K562 (cell line): Measurements from ENCODE around the gene RAB17. TPM values are rescaled to one million over a fixed set of nuclear protein-coding genes. Genes with fewer than 3 reads are reported as not detected.

Experiments
- ATAC-seq: fragments of 200-7000 bp; cut with Tn5 transposase; 3 replicates; pipeline ENCODE4 v1.9.1; 2020; ENCODE audit warnings: moderate library complexity
- BruUV-seq: library from RNA; stranded (reverse); fragments of 400-500 nt; replicated peaks from 2 replicates; lab custom pipeline; 2021; lab: Mats Ljungman, UMichigan
- CTCF ChIA-PET: fragments of 300-600 bp; formaldehyde crosslinking; extraction: SDS; loops from one replicate; lab custom pipeline; 2021; ENCODE audit warnings: low intra/inter-chr PET ratio; lab: Yijun Ruan, JAX
- POLR2A ChIA-PET: fragments of 300-600, 350-650 bp; sonication (Branson Sonifier 250); formaldehyde crosslinking; extraction: SDS; loops from one replicate; lab custom pipeline; 2021; ENCODE audit warnings: antibody characterized with exemption, inconsistent platforms; lab: Yijun Ruan, JAX
- DNase-seq, 4 experiments: peaks; one replicate each; pipeline versions ENCODE4 v3.0.0 to v3.0.0-alpha.2; 2011 to 2018; ENCODE audit warnings: low spot score in 3 of 4, mixed read lengths in 3 of 4; ENCODE audit errors: extremely low read depth in 1 of 4
- FAIRE-seq: peaks from 2 replicates; lab custom pipeline; 2011; peaks lifted over from hg19 to GRCh38; lab: Jason Lieb, UNC
- H2AFZ ChIP-seq: 2 replicates; pipeline ENCODE4 v1.6.0; 2011; ENCODE audit warnings: low read depth, low read length, control low read depth, inconsistent platforms
- H3K27ac ChIP-seq: fragments of 200-600 bp; 3 replicates; pipeline ENCODE4 v1.8.0; 2011; ENCODE audit warnings: low read depth, mild to moderate bottlenecking, control low read depth, inconsistent platforms, low read length, moderate library complexity, mixed read lengths; ENCODE audit errors: extremely low read depth
- H3K27me3 ChIP-seq, 2 experiments: fragments of 300-600 bp in 1 of 2; 2 replicates in 1 of 2; 3 replicates in 1 of 2; pipeline versions ENCODE4 v1.6.0 to v1.8.0; 2011; ENCODE audit warnings: inconsistent platforms in 2 of 2, low read length in 2 of 2, mild to moderate bottlenecking in 1 of 2, mixed read lengths in 1 of 2, moderate library complexity in 1 of 2; ENCODE audit not compliant: control insufficient read depth in 2 of 2, insufficient read depth in 2 of 2
- H3K36me3 ChIP-seq: fragments of 300-600 bp; 3 replicates; pipeline ENCODE4 v1.8.0; 2011; ENCODE audit warnings: mild to moderate bottlenecking, low read length, inconsistent platforms; ENCODE audit not compliant: control insufficient read depth, insufficient read depth
- H3K4me1 ChIP-seq, 2 experiments: fragments of 200-600 bp in 1 of 2; replicated peaks in 1 of 2; 2 replicates in 1 of 2; 3 replicates in 1 of 2; pipeline versions ENCODE4 v1.5.1 to v1.8.0; 2011; ENCODE audit warnings: inconsistent platforms in 2 of 2, low read length in 2 of 2, mild to moderate bottlenecking in 1 of 2, mixed read lengths in 1 of 2, moderate library complexity in 1 of 2; ENCODE audit not compliant: control insufficient read depth in 2 of 2, insufficient read depth in 2 of 2
- H3K4me2 ChIP-seq: 2 replicates; pipeline ENCODE4 v1.6.1; 2011; ENCODE audit warnings: low read length, control low read depth, inconsistent platforms, mixed read lengths; ENCODE audit not compliant: insufficient read depth
- H3K4me3 ChIP-seq: fragments of 200-600 bp; sonication (generic), shearing (Covaris generic); 2 replicates; pipeline ENCODE4 v1.5.1; 2016; ENCODE audit warnings: control low read depth, inconsistent platforms
- H3K79me2 ChIP-seq: fragments of 200-600 bp; 3 replicates; pipeline ENCODE4 v1.8.0; 2011; ENCODE audit warnings: low read length, inconsistent platforms; ENCODE audit not compliant: control insufficient read depth, insufficient read depth
- H3K9ac ChIP-seq, 2 experiments: 2 replicates each; pipeline versions ENCODE4 v1.6.0 to v1.6.1; 2011; ENCODE audit warnings: low read depth in 2 of 2, low read length in 2 of 2, control low read depth in 1 of 2, inconsistent platforms in 1 of 2, mild to moderate bottlenecking in 1 of 2, mixed read lengths in 1 of 2; ENCODE audit not compliant: insufficient read depth in 1 of 2
- H3K9me1 ChIP-seq: one replicate; pipeline ENCODE4 v1.6.0; 2011; ENCODE audit warnings: inconsistent platforms, mild to moderate bottlenecking, low read length, moderate library complexity; ENCODE audit not compliant: control insufficient read depth, insufficient read depth
- H3K9me3 ChIP-seq: replicated peaks from 2 replicates; pipeline ENCODE4 v1.5.1; 2011; ENCODE audit warnings: low read depth, low read length, inconsistent platforms; ENCODE audit not compliant: control insufficient read depth, insufficient read depth
- H4K20me1 ChIP-seq: replicated peaks from 2 replicates; pipeline ENCODE4 v1.6.1; 2011; ENCODE audit warnings: low read length, inconsistent platforms, mixed read lengths; ENCODE audit not compliant: control insufficient read depth, insufficient read depth
- ARID2 ChIP-seq: fragments of 450-650 bp; IDR thresholded peaks from 2 replicates; pipeline ENCODE4 v1.6.1; 2017; ENCODE audit warnings: antibody characterized with exemption, mild to moderate bottlenecking
- CREB3 ChIP-seq: fragments of 450-650 bp; conservative IDR thresholded peaks from 2 replicates; pipeline ENCODE4 v1.6.1; 2016; ENCODE audit warnings: missing genetic modification characterization, low read depth, mild to moderate bottlenecking, missing compliant biosample characterization, moderate library complexity
- HOXB6 ChIP-seq: fragments of 250-450 bp; sonication (Bioruptor Pico); IDR thresholded peaks from 2 replicates; pipeline ENCODE4 v1.5.1; 2022; ENCODE audit warnings: mild to moderate bottlenecking, borderline replicate concordance
- NCOA1 ChIP-seq: fragments of 450-650 bp; IDR thresholded peaks from 2 replicates; pipeline ENCODE4 v1.6.1; 2016; ENCODE audit warnings: low read depth
- NRF1 ChIP-seq, 2 experiments: fragments of 450-650 bp; IDR thresholded peaks in 1 of 2; conservative IDR thresholded peaks in 1 of 2; 2 replicates each; pipeline ENCODE4 v1.6.1; 2014; ENCODE audit warnings: mild to moderate bottlenecking in 2 of 2
- PRMT5 ChIP-seq: sonication (generic); formaldehyde crosslinking; IDR thresholded peaks from 2 replicates; pipeline ENCODE4 v1.5.0; 2020; ENCODE audit warnings: missing genetic modification reagents
- RBBP5 ChIP-seq: fragments of 200-600 bp; sonication (generic); IDR thresholded peaks from 2 replicates; pipeline ENCODE4 v1.6.1; 2012; ENCODE audit warnings: borderline replicate concordance, mild to moderate bottlenecking, low read length, control low read depth, inconsistent platforms; ENCODE audit not compliant: insufficient read depth, poor library complexity, severe bottlenecking
- SETDB1 ChIP-seq: IDR thresholded peaks from one replicate; pipeline ENCODE4 v1.6.1; 2012; ENCODE audit warnings: low read length, control low read depth, inconsistent platforms
- SMAD1 ChIP-seq: fragments of 150-350 bp; IDR thresholded peaks from 2 replicates; pipeline ENCODE4 v1.6.1; 2014; ENCODE audit warnings: low read length, low read depth; ENCODE audit not compliant: partially characterized antibody
- SMAD3 ChIP-seq: fragments of 450-650 bp; formaldehyde crosslinking; conservative IDR thresholded peaks from 2 replicates; pipeline ENCODE4 v1.4.0; 2020; ENCODE audit warnings: mild to moderate bottlenecking
- SNRNP70 ChIP-seq: fragments of 200-400 bp; formaldehyde crosslinking; optimal IDR thresholded peaks from 2 replicates; pipeline ENCODE3; 2017; ENCODE audit warnings: low read depth, low read length
- SRF ChIP-seq, 2 experiments: fragments of 250-450, 450-650 bp in 1 of 2; sonication (Bioruptor Pico) in 1 of 2; sonication (generic) in 1 of 2; formaldehyde crosslinking; IDR thresholded peaks; 2 replicates each; pipeline versions ENCODE4 v1.5.0 to v1.5.1; 2020 to 2022; ENCODE audit warnings: mild to moderate bottlenecking in 1 of 2, missing genetic modification reagents in 1 of 2
- STAT5B ChIP-seq: fragments of 250-450 bp; sonication (Bioruptor Pico); IDR thresholded peaks from 2 replicates; pipeline ENCODE4 v1.8.0; 2021; ENCODE audit warnings: mild to moderate bottlenecking, inconsistent platforms
- U2AF2 ChIP-seq: fragments of 200-400 bp; formaldehyde crosslinking; optimal IDR thresholded peaks from 2 replicates; pipeline ENCODE3; 2017; ENCODE audit warnings: low read depth, mild to moderate bottlenecking, low read length
- YY1 ChIP-seq, 3 experiments: IDR thresholded peaks; 2 replicates each; pipeline ENCODE4 v1.6.1; 2011; ENCODE audit warnings: low read length in 2 of 3, mild to moderate bottlenecking in 2 of 3, moderate library complexity in 2 of 3, borderline replicate concordance in 1 of 3, control low read depth in 1 of 3, low read depth in 1 of 3; ENCODE audit not compliant: insufficient read depth in 3 of 3, insufficient replicate concordance in 2 of 3, control insufficient read depth in 1 of 3, insufficient read length in 1 of 3; ENCODE audit errors: extremely low read depth in 1 of 3
- ZNF324 ChIP-seq: fragments of 250-450 bp; sonication (Bioruptor Pico); IDR thresholded peaks from 2 replicates; pipeline ENCODE4 v1.4.0; 2020; ENCODE audit warnings: mild to moderate bottlenecking
- ZNF408 ChIP-seq: fragments of 250-450 bp; sonication (Bioruptor Pico); IDR thresholded peaks from 2 replicates; pipeline ENCODE4 v1.4.0; 2020; ENCODE audit warnings: low read depth, mild to moderate bottlenecking, moderate library complexity
- ZNF507 ChIP-seq: conservative IDR thresholded peaks from 2 replicates; pipeline ENCODE4 v1.6.1; 2017; ENCODE audit warnings: missing genetic modification characterization, missing compliant biosample characterization
- ZNF592 ChIP-seq: fragments of 450-650 bp; IDR thresholded peaks from 2 replicates; pipeline ENCODE4 v1.6.1; 2017; ENCODE audit warnings: antibody characterized with exemption, mild to moderate bottlenecking
- WGBS: fragments of 100-300 bp; shearing (Covaris generic); methylation state at CpG from one replicate; pipeline ENCODE4 v1.1.6; 2016; ENCODE audit warnings: low coverage, mixed read lengths; ENCODE audit not compliant: insufficient coverage; ENCODE audit errors: missing lambda C conversion rate; 5-methylcytosine and 5-hydroxymethylcytosine counted together
- in situ Hi-C: fragments of 300-500 bp; cut with MboI; formaldehyde crosslinking; loops from 4 replicates; pipeline ENCODE4 v1.15.0; 2018; ENCODE audit warnings: inconsistent platforms, mixed read lengths
- intact Hi-C: fragments of 100-400 bp; cut with micrococcal nuclease; formaldehyde crosslinking; loops from 2 replicates; pipeline ENCODE4 v1.14.2; 2022
- polyA plus RNA-seq, 8 experiments: library from polyadenylated mRNA; depleted of rRNA in 4 of 8; stranded (reverse) in 5 of 8; unstranded in 3 of 8; fragments of >200 nt; fragmentation: Nextera tagmentation in 2 of 8; fragmentation: Illumina TruSeq in 1 of 8; extraction: Ambion mirVana in 2 of 8; extraction: Trizol in 1 of 8; gene quantifications; 2 replicates each; pipeline versions ENCODE4 v1.2.1 to v1.2.3, GENCODE V29; 2011 to 2014; ENCODE audit warnings: inconsistent platforms in 1 of 8, missing spikeins in 1 of 8
- total RNA-seq, 7 experiments: library from RNA; depleted of rRNA in 6 of 7; stranded (reverse); fragments of >200 nt in 6 of 7; fragmentation: Illumina TruSeq in 2 of 7; extraction: Trizol in 2 of 7; gene quantifications; 2 replicates each; pipeline versions ENCODE4 v1.2.1 to v1.2.3, GENCODE V29; 2011 to 2021; ENCODE audit warnings: low replicate concordance in 1 of 7

RAB17 gene
- total and polyA plus RNA-seq, 9 of the 15 experiments (the other 6 are each of a cell fraction or from before 2014, with no cell fraction given) = 0.13 TPM; not detected in 8

- intact Hi-C loops = no loop called here
- H3K9ac ChIP-seq = no peak overlapping the region
- H2AFZ ChIP-seq = no peak overlapping the region
- WGBS = 4% methylated on average over 8 of the region's 8 CpGs
- ChIA-PET CTCF (no interaction called here), POLR2A (no interaction called here)
- no peak overlapping the region for H3K4me2 ChIP-seq
- no peaks in the 10 kb centered on the region for H3K79me2 ChIP-seq
- no peaks in the 10 kb centered on the region; the same call in 1 of the 2 replicates for H4K20me1 ChIP-seq
- no TSS peak for BruUV-seq
- no peak overlapping the region for H3K4me3 ChIP-seq
- no peaks in the 10 kb centered on the region for H3K9me3 ChIP-seq
- in situ Hi-C loops = no loop called here
- H3K27me3 ChIP-seq = peaks cover 9 to 68% of the 10 kb centered on the region in 2 experiments
- no peak for FAIRE-seq
- DNase-seq = no peak
- H3K9me1 ChIP-seq = no peaks in the 10 kb centered on the region
- H3K27ac ChIP-seq = no peak overlapping the region
- H3K4me1 ChIP-seq = no peaks in the 10 kb centered on the region
- no peak for ATAC-seq
- no peaks in the 10 kb centered on the region for H3K36me3 ChIP-seq
- TF ChIP-seq SMAD1 = no peak
- no peak for TF ChIP-seq NCOA1
- TF ChIP-seq SETDB1 = no peak
- TF ChIP-seq SNRNP70 = no peak
- TF ChIP-seq CREB3 = no peak
- no peak for TF ChIP-seq RBBP5
- TF ChIP-seq SRF (CRISPR knock-in tag; IDR thresholded peaks at IDR 0.05) = no peak
- TF ChIP-seq ZNF507 (tag) = no peak
- TF ChIP-seq YY1 (IDR thresholded peaks at IDR 0.05; ENCODE audit: borderline replicate concordance in 1 of 3, control insufficient read depth in 1 of 3, extremely low read depth in 1 of 3, insufficient read depth in 3 of 3, insufficient read length in 1 of 3, insufficient replicate concordance in 2 of 3, low read depth in 1 of 3, low read length in 2 of 3) = no peak
- no peak for TF ChIP-seq ARID2
- TF ChIP-seq ZNF592 = no peak
- TF ChIP-seq NRF1 (conservative IDR thresholded peaks at IDR 0.05 in 1 of 2, IDR thresholded peaks at IDR 0.05 in 1 of 2) = no peak
- no peak for TF ChIP-seq U2AF2
- no peak for TF ChIP-seq ZNF324 (CRISPR knock-in tag)
- TF ChIP-seq HOXB6 (CRISPR knock-in tag) = no peak
- no peak for TF ChIP-seq STAT5B (CRISPR knock-in tag)
- no peak for TF ChIP-seq PRMT5 (CRISPR knock-in tag)
- TF ChIP-seq SMAD3 (CRISPR knock-in tag) = no peak
- no peak for TF ChIP-seq ZNF408
These were observed 39.2 kb upstream of the RAB17 start for GRCh38 chr2:237629739-237630138.
